HG03175 (cell line): ENCODE measurements around the gene NUDT3.
"Not testable (repeated sequence)": the region's sequence is repeated elsewhere in the genome, so short reads cannot be mapped to it uniquely, and the experiment has no call there.

Experiments used
- ATAC-seq: cut with Tn5 transposase; IDR thresholded peaks from one replicate; pipeline ENCODE4 v1.9.1; 2021; ENCODE audit warnings: mild to moderate bottlenecking, moderate library complexity; ENCODE audit not compliant: unreplicated experiment

The NUDT3 gene

DNA sequence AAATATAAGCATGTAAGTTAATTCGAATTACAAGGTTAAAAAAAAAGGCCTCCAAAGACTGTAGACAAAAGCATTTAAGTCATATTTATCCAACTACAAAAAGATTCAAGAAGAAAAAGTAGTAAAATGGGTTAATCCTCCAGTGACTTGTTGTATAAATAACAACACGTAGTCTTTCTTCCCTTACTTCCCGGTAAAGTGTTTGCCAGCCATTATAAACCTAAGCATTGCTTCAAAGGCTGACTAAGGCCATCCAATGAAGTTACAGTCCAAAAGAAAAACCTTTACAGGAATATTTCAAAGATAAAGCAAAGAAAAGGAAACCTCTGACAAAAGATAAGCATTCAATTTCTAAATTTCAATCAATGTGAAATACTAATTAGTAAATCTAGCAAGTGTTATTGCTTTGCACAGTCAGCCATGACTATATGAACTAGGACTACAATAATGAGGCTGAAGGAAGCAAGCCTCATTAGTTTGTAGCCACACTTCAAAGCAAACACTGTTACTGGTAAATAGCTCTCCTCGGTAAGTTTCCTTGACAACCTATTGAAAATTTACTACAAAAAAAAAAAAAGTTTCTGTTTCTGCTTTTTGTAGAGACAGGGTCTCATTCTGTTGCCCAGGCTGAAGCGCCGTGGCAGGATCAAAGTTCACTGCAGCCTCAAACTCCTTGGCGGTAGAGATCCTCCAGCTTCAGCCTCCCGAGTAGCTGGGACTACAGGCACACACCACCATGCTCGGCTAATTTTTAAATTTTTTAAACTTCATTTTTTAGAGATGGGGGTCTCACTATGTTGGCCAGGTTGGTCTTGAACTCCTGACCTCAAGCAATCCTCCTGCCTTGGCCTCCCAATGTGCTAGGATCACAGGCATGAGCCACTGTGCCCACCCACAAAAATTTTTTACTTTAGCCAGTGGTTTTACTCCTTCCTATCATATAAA is 46.0 kb downstream of the NUDT3 start:
- peak; percentile 70 for ATAC-seq

DNA sequence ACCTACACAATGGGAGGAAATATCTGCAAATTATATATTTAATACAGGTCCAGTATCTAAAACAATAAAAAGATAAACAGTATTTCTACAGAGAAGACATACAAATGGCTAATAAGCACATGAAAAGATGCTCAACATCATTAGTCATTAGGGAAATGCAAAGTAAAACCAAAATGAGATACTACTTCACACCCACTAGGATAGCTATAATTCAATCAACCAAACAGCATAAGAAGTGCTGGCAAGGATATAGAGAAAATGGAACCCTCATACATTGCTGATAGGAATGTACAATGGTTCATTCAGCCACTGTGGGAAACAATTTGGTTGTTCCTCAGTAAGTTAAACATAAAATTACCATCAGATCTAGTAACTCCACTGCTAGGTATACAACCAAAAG is 48.7 kb downstream of the NUDT3 start:
- ATAC-seq, result no peak

DNA sequence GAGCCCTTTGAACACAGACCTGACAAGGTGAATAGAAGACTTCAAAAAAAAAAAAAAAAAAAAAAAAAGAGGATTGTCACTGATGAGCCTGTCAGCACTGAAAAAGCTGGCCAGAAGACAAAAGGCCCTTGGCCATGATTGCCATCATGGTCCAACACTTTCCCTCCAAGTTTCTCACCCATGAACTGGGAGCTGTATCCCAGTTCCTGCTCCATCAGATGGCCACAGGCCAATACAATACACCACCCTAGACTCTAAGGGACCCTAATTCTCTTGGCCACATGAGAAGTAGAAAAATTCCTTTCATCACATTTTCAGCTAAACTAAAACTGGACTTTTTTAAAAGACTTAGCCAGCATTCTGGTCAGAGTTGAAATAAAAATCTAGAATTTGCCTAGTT is 50.2 kb downstream of the NUDT3 start:
- no peak for ATAC-seq

DNA sequence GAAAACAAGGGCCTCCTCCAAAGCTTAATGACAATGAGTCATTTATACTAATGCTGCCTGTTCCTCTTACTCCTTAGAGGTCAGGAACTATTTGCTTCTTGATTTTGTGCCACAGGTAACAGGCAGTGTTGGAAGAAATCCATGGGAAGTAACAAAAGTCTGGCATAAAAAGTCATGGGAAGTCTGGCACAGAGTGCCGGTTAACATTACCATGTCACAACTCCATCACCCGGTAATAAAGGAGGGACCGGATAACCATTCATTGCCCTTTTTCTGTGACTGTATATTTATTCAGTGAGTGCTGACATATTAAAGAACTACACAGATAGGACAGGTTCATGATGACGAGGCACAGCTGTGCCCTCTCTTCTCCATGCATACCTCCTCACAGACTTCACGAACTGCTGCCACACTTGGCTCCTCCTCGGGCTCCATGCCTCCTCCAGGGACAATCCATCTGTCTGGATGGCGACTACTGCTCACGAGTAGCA is 50.9 kb downstream of the NUDT3 start:
- ATAC-seq, result no peak

DNA sequence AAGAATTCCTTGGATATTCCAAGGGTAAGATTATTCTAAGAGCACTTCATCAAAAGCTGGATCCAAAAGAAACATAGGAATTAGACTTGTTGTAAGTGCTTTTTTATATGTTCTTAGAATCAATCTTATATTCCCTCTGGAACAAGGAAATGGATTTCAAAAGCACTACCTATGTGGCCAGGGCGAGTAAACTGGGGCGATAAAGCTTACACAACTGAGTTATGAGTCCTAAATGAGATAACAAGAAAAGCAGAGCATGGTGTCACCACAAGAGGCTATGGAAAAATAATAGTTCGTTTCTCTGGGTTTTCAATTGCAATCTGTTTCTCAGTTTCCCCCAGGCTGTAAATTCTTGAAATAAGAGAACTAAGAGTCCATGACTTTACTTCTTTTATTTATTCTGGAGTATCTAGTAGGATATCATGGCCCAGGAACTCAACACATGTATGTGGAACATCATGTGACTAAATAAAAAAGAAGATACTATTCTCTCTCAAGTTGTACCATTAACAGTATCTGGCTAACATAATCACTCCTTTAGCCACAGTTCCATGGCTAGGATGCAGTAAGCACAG is 51.5 kb downstream of the NUDT3 start:
- ATAC-seq, result no peak

DNA sequence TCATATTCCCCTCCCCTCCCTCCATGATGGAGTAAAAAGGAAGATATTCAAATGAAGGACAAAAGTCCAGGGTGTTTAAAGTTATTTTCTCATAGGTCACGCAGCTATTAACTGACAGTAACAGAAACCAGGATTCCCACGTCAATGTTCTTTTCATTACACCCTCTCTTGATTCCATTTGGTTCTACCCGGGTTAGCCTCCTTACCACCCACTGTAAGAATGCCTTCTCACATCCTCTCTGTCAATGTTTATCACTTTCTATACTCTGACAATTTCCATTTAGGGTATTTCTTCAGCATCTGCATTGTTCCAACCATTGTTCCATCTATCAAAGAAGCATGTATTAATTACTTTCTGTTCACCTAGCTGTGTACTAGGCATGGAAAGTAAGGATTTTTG is 52.1 kb downstream of the NUDT3 start:
- ATAC-seq, result no peak

DNA sequence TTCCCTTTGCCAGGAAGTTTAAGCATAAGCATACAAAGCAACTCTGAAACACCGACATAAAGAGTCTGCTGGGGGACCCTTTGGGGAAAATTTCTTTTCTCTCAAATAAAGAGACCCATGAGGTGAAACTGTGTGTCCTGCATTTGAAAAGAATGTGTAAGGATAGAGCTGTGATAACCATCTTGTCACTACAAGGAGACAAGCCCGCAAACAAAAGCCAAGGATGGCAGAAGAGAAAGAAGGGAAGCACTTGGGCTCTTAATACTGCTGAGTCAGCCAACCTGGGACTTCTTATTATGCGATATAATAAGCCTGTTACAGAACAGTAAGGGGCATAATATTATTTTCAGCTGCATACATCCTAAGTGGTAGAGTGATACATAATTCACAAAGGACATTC is 52.5 kb downstream of the NUDT3 start:
- no peak for ATAC-seq

DNA sequence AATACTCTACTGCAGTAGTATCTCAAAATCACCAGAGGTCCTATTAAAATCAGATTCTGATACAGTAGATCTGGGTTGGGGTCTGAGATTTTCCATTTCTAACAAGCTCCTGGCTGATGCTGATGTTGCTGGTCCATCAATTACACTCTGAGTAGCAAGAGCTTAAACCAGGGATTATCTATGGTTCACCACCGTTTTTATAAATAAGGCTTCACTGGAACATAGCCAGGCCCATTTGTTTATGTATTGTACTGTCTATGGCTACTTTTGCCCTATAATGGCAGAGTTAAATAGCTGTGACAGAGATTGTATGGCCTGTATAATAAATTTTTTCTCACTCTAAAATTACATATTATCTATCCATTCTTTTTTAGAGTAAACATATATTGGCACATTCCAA is 53.0 kb downstream of the NUDT3 start:
- no peak for ATAC-seq

DNA sequence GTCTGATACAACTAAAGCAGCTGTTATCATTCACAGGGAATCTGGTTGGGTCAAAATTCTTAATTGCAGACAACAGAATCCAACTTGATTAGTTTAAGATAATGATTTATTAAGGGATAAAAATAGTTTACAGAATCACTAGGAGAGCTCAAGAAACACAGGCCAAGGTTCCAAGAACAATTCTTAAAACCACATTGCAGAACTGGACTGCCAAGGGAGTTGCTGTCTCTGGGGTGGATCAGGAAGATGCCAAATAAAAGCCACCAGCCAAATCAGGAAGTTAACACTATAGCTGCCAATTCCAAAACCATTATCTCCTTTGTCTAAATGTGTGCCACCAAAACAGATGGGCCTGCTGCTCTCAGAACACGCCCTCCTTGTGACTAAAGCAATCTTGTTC is 53.7 kb downstream of the NUDT3 start:
- ATAC-seq, result no peak

DNA sequence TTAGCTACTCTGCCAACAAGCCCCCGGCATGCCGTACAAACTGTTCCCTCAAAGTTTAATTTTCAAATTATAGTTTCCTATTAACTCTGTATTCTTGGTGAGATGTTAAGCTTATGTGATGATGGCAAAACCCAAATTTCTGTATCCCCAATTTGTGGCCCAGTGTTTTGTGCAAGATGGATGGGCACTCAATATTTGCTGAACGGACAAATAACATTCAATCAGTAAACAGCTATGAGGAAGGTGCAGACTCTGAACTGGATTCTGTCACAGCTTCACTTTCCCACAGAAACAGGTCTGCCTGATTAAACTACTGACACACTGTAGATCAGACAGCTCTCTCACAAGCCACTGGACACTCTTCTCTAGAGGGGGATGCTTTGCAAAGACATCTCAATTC is 54.1 kb downstream of the NUDT3 start:
- no peak for ATAC-seq

DNA sequence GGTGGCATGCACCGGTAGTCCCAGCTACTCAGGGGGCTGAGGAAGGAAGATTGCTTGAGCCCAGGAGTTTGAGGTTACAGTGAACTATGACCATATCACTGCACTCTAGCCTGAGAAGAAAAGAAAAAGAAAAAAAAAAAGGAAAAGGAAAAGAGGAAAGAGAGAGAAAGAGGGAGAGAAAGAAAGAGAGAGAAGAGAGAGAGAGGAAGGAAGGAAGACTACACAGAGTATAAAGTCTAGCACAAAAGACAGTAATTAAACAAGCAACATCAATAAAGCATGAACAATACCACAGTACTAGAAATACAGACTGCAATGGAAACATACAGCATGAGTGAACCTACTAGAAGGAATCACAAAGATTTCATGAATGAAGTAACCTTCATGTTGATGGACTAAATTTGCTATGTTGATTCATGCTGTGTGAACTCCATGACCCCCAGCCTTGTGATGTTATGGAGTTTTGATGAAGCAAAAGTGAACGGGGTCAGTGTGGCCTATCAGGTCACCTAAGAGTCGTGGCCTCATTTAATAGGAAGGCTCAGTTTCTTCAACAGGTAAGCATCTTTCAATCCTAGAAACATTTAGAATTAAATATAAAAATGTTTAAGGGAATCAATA is 57.6 kb downstream of the NUDT3 start:
- no peak for ATAC-seq

DNA sequence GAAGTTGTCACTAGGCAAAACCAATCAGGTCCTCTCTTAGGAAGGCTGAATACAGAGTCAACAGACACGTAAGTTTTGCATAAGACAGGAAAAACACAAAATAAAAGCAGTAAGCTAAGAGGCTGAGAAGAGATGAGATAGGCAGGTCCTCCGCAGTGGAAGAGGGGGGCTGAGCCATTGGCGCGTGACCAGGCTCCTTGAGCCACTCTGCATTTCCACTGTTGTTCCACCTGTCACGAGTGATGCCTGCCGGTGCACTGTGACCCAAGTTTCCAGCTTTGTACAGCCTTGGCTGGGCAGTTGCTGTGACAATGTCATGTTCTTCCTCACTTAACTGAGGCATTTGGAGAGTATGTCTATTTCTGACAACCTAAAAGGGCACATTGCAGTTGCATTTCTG is 58.6 kb downstream of the NUDT3 start:
- ATAC-seq, result no peak

DNA sequence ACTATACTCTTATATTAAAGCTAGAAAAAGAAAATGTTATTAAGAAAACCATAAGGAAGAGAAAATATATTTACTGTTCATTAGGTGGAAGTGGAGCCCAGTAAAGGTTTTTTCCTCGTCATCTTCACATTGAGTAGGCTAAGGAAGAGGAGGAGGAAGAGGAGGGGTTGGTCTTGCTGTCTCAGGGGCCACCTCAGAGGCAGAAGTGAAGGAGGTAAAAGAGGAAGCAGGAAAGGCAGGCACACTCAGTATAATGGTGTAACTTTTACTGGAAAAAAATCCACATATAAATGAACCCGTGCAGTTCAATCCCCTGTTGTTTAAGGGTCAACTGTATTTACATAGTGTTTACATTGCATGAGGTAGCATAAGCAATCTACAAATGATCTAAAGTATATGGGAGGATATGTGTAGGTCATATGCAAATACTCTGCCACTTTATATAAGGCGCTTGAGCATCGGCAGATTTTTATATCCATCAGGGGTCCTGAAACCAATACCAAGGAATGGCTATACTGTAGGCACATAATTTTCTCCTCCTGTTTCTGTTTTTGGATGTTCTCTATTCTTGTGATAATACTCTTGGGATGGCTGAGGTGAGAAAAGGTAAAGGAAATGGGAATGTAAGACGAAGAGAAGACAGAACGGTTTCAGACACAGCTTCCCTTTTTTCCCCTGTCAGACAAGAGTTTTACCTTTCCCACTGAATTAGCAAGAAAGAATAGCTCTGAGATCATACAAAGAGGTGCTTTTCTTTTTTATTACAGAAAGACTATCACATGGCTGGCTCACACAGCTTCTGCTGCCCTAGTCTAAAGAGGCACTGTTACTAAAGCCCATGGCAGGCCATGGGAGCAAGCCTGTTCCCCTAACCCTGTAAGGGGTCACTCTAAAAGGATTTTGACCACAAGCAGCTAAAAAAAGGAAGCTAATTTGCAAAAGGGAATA is 59.9 kb downstream of the NUDT3 start:
- ATAC-seq, result no peak

DNA sequence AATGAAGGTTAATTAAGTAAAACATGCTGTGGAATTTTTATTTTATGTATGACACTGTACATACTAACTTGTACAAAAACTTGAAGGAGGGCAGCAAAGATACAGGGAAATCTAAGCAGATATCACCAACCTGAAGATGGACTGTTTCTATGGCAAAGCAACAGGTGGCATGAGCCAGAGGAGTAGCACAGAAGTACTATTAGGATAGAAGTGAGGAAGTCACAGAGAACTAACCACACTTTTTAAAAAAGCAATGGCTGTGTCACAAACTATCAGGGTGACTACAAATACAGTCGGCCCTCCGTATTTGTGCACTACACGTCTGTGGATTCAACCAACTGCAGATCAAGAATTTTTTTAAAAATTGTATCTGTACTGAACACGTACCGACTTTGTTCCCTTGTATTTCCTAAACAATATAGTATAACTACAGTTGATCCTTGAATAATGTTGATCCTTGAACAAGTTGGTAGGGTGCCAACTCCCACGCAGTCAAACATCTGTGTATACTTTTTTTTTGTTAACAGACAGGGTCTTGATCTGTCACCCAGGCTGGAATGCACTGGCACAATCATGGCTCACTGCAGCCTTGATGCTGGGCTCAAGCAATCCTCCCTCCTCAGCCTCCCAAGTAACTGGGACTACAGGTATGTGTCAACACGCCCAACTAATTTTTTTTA is 61.0 kb downstream of the NUDT3 start:
- no peak for ATAC-seq

DNA sequence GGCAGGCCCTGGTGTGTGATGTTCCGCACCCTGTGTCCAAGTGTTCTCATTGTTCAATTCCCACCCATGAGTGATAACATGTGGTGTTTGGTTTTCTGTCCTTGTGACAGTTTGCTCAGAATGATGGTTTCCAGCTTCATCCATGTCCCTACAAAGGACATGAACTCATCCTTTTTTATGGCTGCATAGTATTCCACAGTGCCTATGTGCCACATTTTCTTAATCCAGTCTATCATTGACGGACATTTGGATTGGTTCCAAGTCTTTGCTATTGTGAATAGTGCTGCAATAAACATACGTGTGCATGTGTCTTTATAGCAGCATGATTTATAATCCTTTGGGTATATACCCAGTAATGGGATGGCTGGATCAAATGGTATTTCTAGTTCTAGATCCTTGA is 62.7 kb downstream of the NUDT3 start:
- ATAC-seq, result not testable (repeated sequence)

DNA sequence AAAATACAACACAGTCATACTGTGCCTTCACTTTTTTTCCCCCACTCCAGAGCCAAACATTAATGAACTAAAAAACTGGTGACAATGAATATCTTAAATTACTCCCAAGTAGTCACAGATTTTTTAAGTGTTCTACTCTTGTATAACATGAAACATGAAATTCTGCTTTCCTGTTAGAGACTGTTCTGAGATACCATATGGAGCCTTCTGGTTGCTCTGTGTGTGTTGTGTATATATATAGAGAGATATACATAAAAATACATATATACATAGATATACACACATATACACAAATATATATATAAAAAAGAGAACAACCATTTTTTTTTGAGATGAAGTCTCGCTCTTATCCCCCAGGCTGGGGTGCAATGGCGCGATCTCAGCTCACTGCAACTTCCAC is 63.5 kb downstream of the NUDT3 start:
- ATAC-seq, result no peak

DNA sequence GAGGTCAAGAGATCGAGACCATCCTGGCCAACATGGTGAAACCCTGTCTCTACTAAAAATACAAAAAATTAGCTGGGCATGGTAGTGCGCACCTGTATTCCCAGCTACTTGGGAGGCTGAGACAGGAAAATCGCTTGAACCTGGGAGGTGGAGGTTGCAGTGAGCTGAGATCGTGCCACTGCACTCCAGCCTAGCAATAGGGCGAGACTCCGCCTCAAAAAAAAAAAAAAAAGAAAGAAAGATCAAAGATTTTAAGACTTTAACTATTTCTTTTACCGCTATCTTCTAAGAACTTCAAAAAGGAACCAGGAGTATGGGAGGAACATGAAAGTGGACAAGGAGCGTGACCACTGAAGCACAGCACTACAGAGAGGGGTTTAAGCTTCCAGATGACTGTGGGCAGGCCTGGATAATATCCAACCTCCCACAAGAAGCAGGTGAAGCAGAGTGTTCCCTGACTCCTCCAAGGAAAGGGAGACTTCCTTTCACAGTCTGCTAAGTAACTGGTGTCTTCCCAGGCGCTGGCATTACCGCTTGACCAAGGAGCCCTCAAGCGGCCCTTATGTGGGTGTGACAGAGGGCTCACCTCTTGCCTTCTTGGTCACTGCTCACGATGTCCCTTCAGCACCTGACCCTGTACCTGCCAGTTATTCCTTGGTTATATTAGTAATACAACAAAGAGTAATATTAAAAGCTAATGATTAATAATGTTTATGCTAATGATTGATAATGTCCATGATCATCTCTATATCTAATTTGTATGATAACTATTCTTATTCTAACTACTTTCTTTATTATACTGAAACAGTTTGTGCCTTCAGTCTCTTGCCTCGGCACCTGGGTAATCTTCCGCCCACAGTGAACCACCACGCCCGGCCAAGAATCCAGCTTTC is 64.9 kb downstream of the NUDT3 start:
- ATAC-seq, result not testable (repeated sequence)

DNA sequence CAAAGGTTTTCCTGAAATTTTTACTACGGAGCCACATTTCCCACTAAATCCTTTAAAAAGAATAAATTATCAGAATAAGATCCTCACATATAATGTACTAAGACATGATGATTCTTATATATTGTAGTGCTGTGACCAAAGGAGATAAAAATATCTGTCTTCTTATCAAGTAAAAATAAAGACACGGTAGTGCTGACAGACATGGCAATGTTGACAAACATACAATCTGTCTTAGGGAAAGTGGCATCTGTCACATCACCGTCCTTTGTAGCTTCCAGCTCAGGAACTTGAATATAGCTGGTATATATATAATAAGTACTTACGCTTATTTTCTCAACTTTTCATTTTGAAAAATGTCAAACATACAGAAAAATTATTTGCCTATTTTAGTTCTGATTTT is 66.8 kb downstream of the NUDT3 start:
- no peak for ATAC-seq

DNA sequence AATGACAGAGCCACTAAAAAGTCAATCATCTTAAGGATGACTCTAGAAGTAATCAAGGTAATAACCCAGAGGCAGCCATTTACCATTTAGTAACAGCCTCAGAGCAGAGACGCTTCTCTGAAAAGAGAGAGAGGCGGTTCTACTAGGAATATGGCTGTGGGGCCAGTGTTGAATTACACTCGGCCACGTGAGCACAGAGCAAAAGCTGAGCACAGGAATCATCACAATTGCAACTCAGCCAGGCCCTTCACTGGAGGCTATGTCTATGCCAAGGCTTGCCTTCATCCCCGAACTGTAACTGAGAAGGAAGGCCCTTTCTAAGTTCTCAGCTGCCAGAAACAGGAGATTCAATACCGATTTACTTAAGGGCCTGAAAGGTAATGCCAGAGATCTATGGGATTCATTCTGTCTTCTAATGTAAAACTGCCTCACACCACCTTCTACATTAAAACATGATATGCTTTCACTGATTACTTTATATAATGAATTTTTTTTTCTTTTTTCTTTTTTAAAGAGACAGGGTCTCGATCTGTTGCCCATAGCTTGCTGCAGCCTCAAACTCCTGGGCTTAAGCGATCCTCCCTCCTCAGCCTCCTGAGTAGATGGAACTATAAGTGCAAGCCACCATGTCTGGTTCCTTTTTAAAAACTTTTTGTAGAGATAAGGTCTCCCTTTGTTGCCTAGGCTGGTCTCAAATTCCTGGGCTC is 67.6 kb downstream of the NUDT3 start:
- no peak for ATAC-seq
